ENCODE measurements around the gene ADAM20. TPM values are rescaled to one million over a fixed set of nuclear protein-coding genes. Genes with fewer than 3 reads are reported as not detected.
"Not testable (repeated sequence)": the region's sequence is repeated elsewhere in the genome, so short reads cannot be mapped to it uniquely, and the experiment has no call there.

The ADAM20 gene
- total RNA-seq, 1 experiment from 2014 or later = 1.0 TPM

GRCh38 chr14:70477356-70478105, 57.3 kb downstream of the ADAM20 start:
- DNase-seq (ENCODE audit: low read depth); in situ Hi-C loops (cut with HindIII; ENCODE audit: low pct_unique_long_range_greater_than_20kb, low sequenced_read_pairs): not testable (repeated sequence)

GRCh38 chr14:70475459-70475858, 59.3 kb downstream of the ADAM20 start:
- in situ Hi-C loops (cut with HindIII; ENCODE audit: low pct_unique_long_range_greater_than_20kb, low sequenced_read_pairs); DNase-seq (ENCODE audit: low read depth): not testable (repeated sequence)

- in situ Hi-C loops (cut with HindIII; ENCODE audit: low pct_unique_long_range_greater_than_20kb, low sequenced_read_pairs) = no loop called here
- DNase-seq (ENCODE audit: low read depth) = no peak
Measured at GRCh38 chr14:70473825-70474224, 61.0 kb downstream of the ADAM20 start.

Other genes with a start within 250 kb of the ADAM20 start
- gene COX16, start 175.3 kb downstream of the ADAM20 start, total RNA-seq (2014; rRNA removed; shearing (Covaris generic); ENCODE audit: low replicate concordance) = 26.6 and 31.9 TPM in 2 replicates
- 8.0 and 22.4 TPM in 2 replicates for gene SYNJ2BP, start 117.9 kb downstream of the ADAM20 start, total RNA-seq (2014; rRNA removed; shearing (Covaris generic); ENCODE audit: low replicate concordance)
- gene ADAM21, start 82.8 kb downstream of the ADAM20 start, total RNA-seq (2014; rRNA removed; shearing (Covaris generic); ENCODE audit: low replicate concordance) = not detected in 2 replicates
- 25.8 and 38.1 TPM in 2 replicates for gene MED6, start 65.7 kb upstream of the ADAM20 start, total RNA-seq (2014; rRNA removed; shearing (Covaris generic); ENCODE audit: low replicate concordance)
- gene TTC9, start 106.9 kb upstream of the ADAM20 start, total RNA-seq (2014; rRNA removed; shearing (Covaris generic); ENCODE audit: low replicate concordance) = 4.5 and 4.8 TPM in 2 replicates

Measured in Caki2 (cell line).